Neural crest cell (in vitro differentiated cells): ENCODE results near the gene C5orf15. TPM values are rescaled to one million over a fixed set of nuclear protein-coding genes. Genes with fewer than 3 reads are reported as not detected.

ENCODE experiments used
- DNase-seq: peaks from one replicate; pipeline ENCODE4 v3.0.0; 2021; ENCODE audit warnings: low read depth, mixed read lengths, low spot score
- H3K27ac Mint-ChIP-seq: one replicate; pipeline ENCODE4 v1.8.0; 2021; ENCODE audit warnings: mild to moderate bottlenecking, mixed read lengths; ENCODE audit not compliant: unreplicated experiment
- H3K27me3 Mint-ChIP-seq: 2 replicates; pipeline ENCODE4 v1.8.0; 2021; ENCODE audit warnings: low read depth, mild to moderate bottlenecking, mixed read lengths
- H3K36me3 Mint-ChIP-seq: 2 replicates; pipeline ENCODE4 v1.8.0; 2021; ENCODE audit warnings: low read depth, mild to moderate bottlenecking, mixed read lengths
- H3K4me1 Mint-ChIP-seq: 2 replicates; pipeline ENCODE4 v1.8.0; 2021; ENCODE audit warnings: mixed read lengths
- H3K4me3 Mint-ChIP-seq: one replicate; pipeline ENCODE4 v1.8.0; 2021; ENCODE audit warnings: mild to moderate bottlenecking, mixed read lengths
- H3K9me3 Mint-ChIP-seq: 2 replicates; pipeline ENCODE4 v1.8.0; 2021; ENCODE audit warnings: mixed read lengths
- total RNA-seq: library from RNA; stranded (reverse); gene quantifications from 2 replicates; pipeline ENCODE4 v1.2.1, GENCODE V29; 2021
- TF ChIP-seq, protein P1 (sequence below): fragments of 200-600 bp; sonication (generic); conservative IDR thresholded peaks from 2 replicates; pipeline ENCODE4 v1.5.0; 2021; ENCODE audit warnings: antibody characterized with exemption, mild to moderate bottlenecking

Gene C5orf15
- total RNA-seq, 1 donor from 2014 or later, result 38.4 TPM

GRCh38 chr5:133966090-133966489, 2.3 kb downstream of the C5orf15 start:
- no peaks in the 10 kb centered on the region for H3K36me3 Mint-ChIP-seq
- H3K27ac Mint-ChIP-seq, result no peak overlapping the region
- no peak for DNase-seq
- H3K9me3 Mint-ChIP-seq, result no peaks in the 10 kb centered on the region
- no peaks in the 10 kb centered on the region for H3K27me3 Mint-ChIP-seq
- H3K4me3 Mint-ChIP-seq, result no peak overlapping the region
- peaks cover 50% of the 10 kb centered on the region for H3K4me1 Mint-ChIP-seq
- TF ChIP-seq, protein P1, sequence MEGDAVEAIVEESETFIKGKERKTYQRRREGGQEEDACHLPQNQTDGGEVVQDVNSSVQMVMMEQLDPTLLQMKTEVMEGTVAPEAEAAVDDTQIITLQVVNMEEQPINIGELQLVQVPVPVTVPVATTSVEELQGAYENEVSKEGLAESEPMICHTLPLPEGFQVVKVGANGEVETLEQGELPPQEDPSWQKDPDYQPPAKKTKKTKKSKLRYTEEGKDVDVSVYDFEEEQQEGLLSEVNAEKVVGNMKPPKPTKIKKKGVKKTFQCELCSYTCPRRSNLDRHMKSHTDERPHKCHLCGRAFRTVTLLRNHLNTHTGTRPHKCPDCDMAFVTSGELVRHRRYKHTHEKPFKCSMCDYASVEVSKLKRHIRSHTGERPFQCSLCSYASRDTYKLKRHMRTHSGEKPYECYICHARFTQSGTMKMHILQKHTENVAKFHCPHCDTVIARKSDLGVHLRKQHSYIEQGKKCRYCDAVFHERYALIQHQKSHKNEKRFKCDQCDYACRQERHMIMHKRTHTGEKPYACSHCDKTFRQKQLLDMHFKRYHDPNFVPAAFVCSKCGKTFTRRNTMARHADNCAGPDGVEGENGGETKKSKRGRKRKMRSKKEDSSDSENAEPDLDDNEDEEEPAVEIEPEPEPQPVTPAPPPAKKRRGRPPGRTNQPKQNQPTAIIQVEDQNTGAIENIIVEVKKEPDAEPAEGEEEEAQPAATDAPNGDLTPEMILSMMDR, result no peak

- no peaks in the 10 kb centered on the region for H3K27me3 Mint-ChIP-seq
- H3K27ac Mint-ChIP-seq, result no peak overlapping the region
- H3K9me3 Mint-ChIP-seq, result no peaks in the 10 kb centered on the region
- TF ChIP-seq, protein P1, result no peak
- peaks cover 36% of the 10 kb centered on the region for H3K4me1 Mint-ChIP-seq
- no peak overlapping the region for H3K4me3 Mint-ChIP-seq
- no peak for DNase-seq
- H3K36me3 Mint-ChIP-seq, result peaks cover 4% of the 10 kb centered on the region
Observed at GRCh38 chr5:133963493-133964128, 4.8 kb downstream of the C5orf15 start.

DNA sequence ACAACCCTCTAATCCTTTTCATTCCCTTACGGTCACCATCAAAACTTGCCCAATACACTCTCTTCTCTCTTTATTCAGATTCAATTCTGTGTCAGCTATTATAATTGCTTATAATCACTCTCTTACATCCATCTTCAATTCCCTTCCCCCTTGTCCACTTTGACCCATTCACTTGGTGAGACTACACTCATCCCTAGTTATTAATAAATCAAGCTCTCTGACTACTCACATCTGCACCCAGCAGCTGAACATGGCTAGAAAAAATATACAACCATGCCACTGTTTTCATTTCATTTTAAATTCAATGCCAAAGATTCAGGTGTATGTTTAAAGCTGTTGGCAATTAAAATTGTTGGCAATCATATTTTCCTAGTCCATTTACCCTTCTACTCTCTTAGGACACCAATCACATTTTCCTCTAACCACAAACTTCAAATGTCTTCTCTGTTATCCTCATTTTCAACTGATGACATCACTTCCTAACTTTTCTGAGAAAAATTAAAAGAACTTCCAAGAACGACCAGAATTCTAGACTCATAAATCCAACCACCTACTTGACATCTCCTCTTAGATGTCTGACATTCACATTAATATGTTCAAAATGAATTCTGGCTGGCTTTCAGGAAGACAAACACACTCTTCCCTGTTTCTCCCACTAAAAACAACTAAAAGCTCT, 5.5 kb downstream of the C5orf15 start:
- no peak for DNase-seq
- Mint-ChIP-seq H3K4me3 (no peak overlapping the region), H3K27me3 (no peaks in the 10 kb centered on the region), H3K4me1 (peaks cover 30% of the 10 kb centered on the region), H3K36me3 (peaks cover 4% of the 10 kb centered on the region), H3K27ac (no peak overlapping the region), H3K9me3 (no peaks in the 10 kb centered on the region)
- TF ChIP-seq, protein P1, result no peak

DNA sequence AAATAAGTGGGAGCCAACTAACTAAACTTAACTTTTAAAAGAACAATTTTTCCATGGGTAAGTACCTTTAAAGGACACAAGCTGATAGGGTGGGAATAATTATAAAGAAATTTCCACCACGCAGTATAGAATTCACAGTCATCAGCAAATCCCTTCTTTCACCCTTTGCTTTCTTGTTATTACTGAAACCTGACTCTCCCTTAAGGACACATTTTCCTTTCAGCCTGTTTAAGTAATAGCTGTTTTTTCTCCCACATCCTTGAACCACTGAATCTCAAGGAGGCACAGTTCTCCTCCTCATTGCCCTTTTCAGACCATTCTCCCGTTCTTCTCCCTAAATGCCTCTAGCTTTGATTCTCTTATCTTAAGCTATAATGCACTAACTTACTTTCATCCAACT, 6.3 kb downstream of the C5orf15 start:
- H3K4me3 Mint-ChIP-seq, result no peak overlapping the region
- no peaks in the 10 kb centered on the region for H3K27me3 Mint-ChIP-seq
- TF ChIP-seq, protein P1, result no peak
- H3K9me3 Mint-ChIP-seq, result no peaks in the 10 kb centered on the region
- no peak overlapping the region for H3K27ac Mint-ChIP-seq
- no peak for DNase-seq
- H3K4me1 Mint-ChIP-seq, result peaks cover 22% of the 10 kb centered on the region
- H3K36me3 Mint-ChIP-seq, result peaks cover 4% of the 10 kb centered on the region

- peaks cover 13% of the 10 kb centered on the region for H3K4me1 Mint-ChIP-seq
- no peaks in the 10 kb centered on the region for H3K9me3 Mint-ChIP-seq
- H3K27me3 Mint-ChIP-seq, result no peaks in the 10 kb centered on the region
- H3K27ac Mint-ChIP-seq, result no peak overlapping the region
- no peak for DNase-seq
- TF ChIP-seq, protein P1, result no peak
- H3K4me3 Mint-ChIP-seq, result no peak overlapping the region
- H3K36me3 Mint-ChIP-seq, result peaks cover 4% of the 10 kb centered on the region
Observed at GRCh38 chr5:133959643-133960042, 8.8 kb downstream of the C5orf15 start.
